ENCODE data around the gene RDH11. TPM values are rescaled to one million over a fixed set of nuclear protein-coding genes. Genes with fewer than 3 reads are reported as not detected.

RDH11 gene
- total RNA-seq, 1 experiment from 2014 or later: 54.6 TPM

- no peak for TF ChIP-seq CTCF (IDR thresholded peaks at IDR 0.05 in 2 of 3, conservative IDR thresholded peaks at IDR 0.05 in 1 of 3; ENCODE audit: borderline replicate concordance in 1 of 3, insufficient read depth in 1 of 3, low read depth in 2 of 3, low read length in 2 of 3)
Observed at GRCh38 chr14:67697006-67697405, 1.4 kb upstream of the RDH11 start (continued).

GRCh38 chr14:67694791-67695393 is 672 bp downstream of the RDH11 start:
- Histone ChIP-seq H2AFZ (ENCODE audit: low read depth, low read length, poor library complexity, severe bottlenecking) (no peak overlapping the region), H3K36me3 (ENCODE audit: control insufficient read depth in 1 of 2, insufficient read depth in 2 of 2, low read length in 2 of 2) (peaks cover 20 to 26% of the 10 kb centered on the region in 2 experiments), H3K9me3 (ENCODE audit: control insufficient read depth in 1 of 2, insufficient read depth in 1 of 2, low read depth in 1 of 2, low read length in 2 of 2) (no peaks in the 10 kb centered on the region), H3K4me3 (replicated peaks in 1 of 2; ENCODE audit: low read depth in 1 of 2, low read length in 2 of 2) (peak overlapping the region; percentile 87 to 92), H3K27ac (ENCODE audit: low read depth, low read length) (peak overlapping the region; percentile 80), H3K9ac (ENCODE audit: low read length) (peak overlapping the region; percentile 78), H3K4me2 (ENCODE audit: low read length) (peak overlapping the region; percentile 85), H3K9me2 (ENCODE audit: insufficient read depth) (no peaks in the 10 kb centered on the region), H3K27me3 (ENCODE audit: insufficient read depth, low read length) (no peaks in the 10 kb centered on the region), H3K4me1 (ENCODE audit: control insufficient read depth in 1 of 2, insufficient read depth in 2 of 2, low read length in 2 of 2) (peaks cover 6 to 24% of the 10 kb centered on the region in 2 experiments; a peak in 3 of 4 replicates), H3K79me2 (ENCODE audit: insufficient read depth, low read length) (peaks cover 45% of the 10 kb centered on the region), H4K20me1 (ENCODE audit: insufficient read depth) (no peaks in the 10 kb centered on the region)
- DNase-seq (ENCODE audit: low read depth, low spot score) (peak; percentile 95), ATAC-seq (peak; percentile 90)
- intact Hi-C loops (cut with micrococcal nuclease): loop anchor here (2.0 kb wide), 1 partner anchor 76 kb away; the partner anchor contains the start of gene ARG2
- TSS peak; percentile 98 for BruUV-seq (replicated peaks)
- POLR2A ChIA-PET: interaction anchor here (0.9 to 1.7 kb wide), 8 partner anchors 9 to 281 kb away, joined by 3 to 9 read pairs (median 4); partner anchors contain the start of genes ARG2, PIGH and PLEKHH1
- RAD21 ChIA-PET (ENCODE audit: low non-redundant PET in 1 of 2, low total read pairs in 2 of 2, uncharacterized antibody in 2 of 2, unreplicated experiment in 2 of 2): interaction anchor here (1.0 kb wide), 2 partner anchors 9 to 10 kb away, joined by 5 to 7 read pairs; no protein-coding TSS in a partner anchor
- CTCF ChIA-PET: interaction anchor here (1.0 to 1.8 kb wide), 2 partner anchors 10 to 28 kb away, joined by 3 to 16 read pairs; no protein-coding TSS in a partner anchor
- TF ChIP-seq MAX (IDR thresholded peaks at IDR 0.05) (peak; percentile 36; the same call in 1 of the 2 replicates), SP1 (IDR thresholded peaks at IDR 0.05; ENCODE audit: low read depth) (peak; percentile 44), REST (IDR thresholded peaks at IDR 0.05; ENCODE audit: low read depth) (no peak), YY1 (IDR thresholded peaks at IDR 0.05; ENCODE audit: extremely low read depth, insufficient replicate concordance, low read depth, low read length) (no peak), SRF (IDR thresholded peaks at IDR 0.05; ENCODE audit: low read depth) (no peak), RAD21 (IDR thresholded peaks at IDR 0.05; ENCODE audit: low read depth) (no peak), CEBPB (IDR thresholded peaks at IDR 0.05; ENCODE audit: low read depth) (no peak), POLR2A (IDR thresholded peaks at IDR 0.05; ENCODE audit: borderline replicate concordance, extremely low read depth, insufficient read depth, insufficient read length) (peak; percentile 51), EZH2phosphoT487 (IDR thresholded peaks at IDR 0.05; ENCODE audit: borderline replicate concordance) (no peak), ZNF274 (IDR thresholded peaks at IDR 0.05; ENCODE audit: low read depth, low read length) (no peak), TCF7L2 (IDR thresholded peaks at IDR 0.05; ENCODE audit: borderline replicate concordance, extremely low read depth, insufficient read depth, insufficient read length) (peak; percentile 68), POLR2AphosphoS5 (IDR thresholded peaks at IDR 0.05; ENCODE audit: low read depth, low read length) (peak; percentile 78), SIN3A (IDR thresholded peaks at IDR 0.05; ENCODE audit: low read depth) (peak; percentile 59), CBX3 (IDR thresholded peaks at IDR 0.05; ENCODE audit: low read depth) (no peak), EGR1 (IDR thresholded peaks at IDR 0.05; ENCODE audit: low read depth) (peak; percentile 12; the same call in 1 of the 2 replicates), EZH2 (IDR thresholded peaks at IDR 0.05) (no peak), ELF1 (IDR thresholded peaks at IDR 0.05; ENCODE audit: borderline replicate concordance, low read depth) (no peak)
